ENCODE data around the gene PPP1R13B. TPM values are rescaled to one million over a fixed set of nuclear protein-coding genes. Genes with fewer than 3 reads are reported as not detected.
A peak's percentile ranks its signal among the peaks of the same experiment; 100 is the strongest.

Gene PPP1R13B
- total RNA-seq, 4 donors from 2014 or later: 12.7 to 25.0 (median 20.6) TPM

- Histone ChIP-seq H3K27ac (peak overlapping the region in 3 of 4 donors; percentile 68 to 84 (median 73)), H3K36me3 (peaks cover 28 to 87% (median 44%) of the 10 kb centered on the region in 3 donors), H3K4me3 (no peak overlapping the region), H3K4me1 (peaks cover 39 to 100% (median 53%) of the 10 kb centered on the region in 3 donors), H3K9me3 (no peaks in the 10 kb centered on the region), H3K27me3 (no peaks in the 10 kb centered on the region)
- TF ChIP-seq POLR2A (IDR thresholded peaks at IDR 0.05): no peak
- TF ChIP-seq, protein P1, sequence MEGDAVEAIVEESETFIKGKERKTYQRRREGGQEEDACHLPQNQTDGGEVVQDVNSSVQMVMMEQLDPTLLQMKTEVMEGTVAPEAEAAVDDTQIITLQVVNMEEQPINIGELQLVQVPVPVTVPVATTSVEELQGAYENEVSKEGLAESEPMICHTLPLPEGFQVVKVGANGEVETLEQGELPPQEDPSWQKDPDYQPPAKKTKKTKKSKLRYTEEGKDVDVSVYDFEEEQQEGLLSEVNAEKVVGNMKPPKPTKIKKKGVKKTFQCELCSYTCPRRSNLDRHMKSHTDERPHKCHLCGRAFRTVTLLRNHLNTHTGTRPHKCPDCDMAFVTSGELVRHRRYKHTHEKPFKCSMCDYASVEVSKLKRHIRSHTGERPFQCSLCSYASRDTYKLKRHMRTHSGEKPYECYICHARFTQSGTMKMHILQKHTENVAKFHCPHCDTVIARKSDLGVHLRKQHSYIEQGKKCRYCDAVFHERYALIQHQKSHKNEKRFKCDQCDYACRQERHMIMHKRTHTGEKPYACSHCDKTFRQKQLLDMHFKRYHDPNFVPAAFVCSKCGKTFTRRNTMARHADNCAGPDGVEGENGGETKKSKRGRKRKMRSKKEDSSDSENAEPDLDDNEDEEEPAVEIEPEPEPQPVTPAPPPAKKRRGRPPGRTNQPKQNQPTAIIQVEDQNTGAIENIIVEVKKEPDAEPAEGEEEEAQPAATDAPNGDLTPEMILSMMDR (IDR thresholded peaks at IDR 0.05): no peak
- no peak for DNase-seq
- intact Hi-C loops (cut with DNase I): loop anchor here (10.0 kb wide), 1 partner anchor 121 kb away; no protein-coding TSS in a partner anchor
- 20 to 49% methylated on average over 2 to 5 of the region's 13 CpGs for WGBS, 2 donors
Observed at GRCh38 chr14:103696070-103696402, 151.3 kb downstream of the PPP1R13B start.

DNA sequence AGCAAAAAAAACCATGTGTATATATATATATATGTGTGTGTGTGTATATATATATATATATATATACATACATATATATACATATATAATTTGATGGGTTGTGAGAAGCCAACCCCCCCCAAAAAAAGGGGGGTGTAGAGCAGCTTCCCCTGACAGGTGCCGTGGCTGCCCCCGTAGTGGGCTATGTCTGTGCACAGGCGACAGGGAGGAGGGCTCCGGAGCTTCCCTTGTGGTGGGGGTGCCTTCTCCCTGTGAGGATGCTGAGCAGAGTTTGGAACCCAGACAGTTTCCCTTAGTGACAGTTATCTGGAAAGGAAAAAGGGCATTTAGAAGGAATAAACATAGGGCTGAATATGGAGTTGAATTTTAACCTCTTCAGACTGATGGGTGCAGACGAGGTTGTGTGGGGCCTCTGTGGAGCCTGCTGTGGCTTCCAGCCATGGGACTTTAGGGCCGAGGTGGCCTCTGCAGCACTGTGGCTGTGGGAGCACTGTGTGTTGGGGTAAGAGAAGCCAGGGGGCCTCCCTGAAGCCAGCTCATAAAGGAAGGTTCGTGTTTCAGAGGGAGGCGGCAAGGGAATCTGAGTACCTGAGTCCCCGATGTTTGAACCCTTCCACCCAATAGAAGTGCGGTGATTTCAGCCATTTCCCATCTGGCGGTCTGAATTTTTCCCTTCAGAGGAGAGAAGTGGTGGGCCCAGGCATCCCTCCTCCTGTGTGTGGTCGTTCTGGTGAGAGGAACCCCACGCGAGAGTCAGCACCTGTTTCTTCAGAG lies 151.9 kb downstream of the PPP1R13B start:
- Histone ChIP-seq H3K36me3 (peaks cover 28 to 85% (median 38%) of the 10 kb centered on the region in 3 donors), H3K4me3 (no peak overlapping the region), H3K4me1 (peaks cover 39 to 96% (median 53%) of the 10 kb centered on the region in 3 donors), H3K27me3 (no peaks in the 10 kb centered on the region), H3K27ac (peak overlapping the region in 2 of 4 donors; percentile 5 to 84), H3K9me3 (no peaks in the 10 kb centered on the region)
- 73 to 83% methylated on average over 6 to 13 of the region's 14 CpGs for WGBS, 2 donors
- TF ChIP-seq, protein P1 (IDR thresholded peaks at IDR 0.05): no peak
- no peak for TF ChIP-seq POLR2A (IDR thresholded peaks at IDR 0.05)
- no peak for DNase-seq
- intact Hi-C loops (cut with DNase I): loop anchor here (10.0 kb wide), 1 partner anchor 121 kb away; no protein-coding TSS in a partner anchor

- Histone ChIP-seq H3K27me3 (no peaks in the 10 kb centered on the region), H3K36me3 (peaks cover 23 to 85% (median 31%) of the 10 kb centered on the region in 3 donors), H3K4me1 (peaks cover 31 to 93% (median 56%) of the 10 kb centered on the region in 3 donors), H3K4me3 (no peak overlapping the region), H3K9me3 (no peaks in the 10 kb centered on the region), H3K27ac (peak overlapping the region in 1 of 4 donors; percentile 87)
- WGBS, 2 donors: 80 to 89% methylated on average over 8 to 16 of the region's 20 CpGs
- no peak for DNase-seq
- intact Hi-C loops (cut with DNase I): loop anchor here (10.0 kb wide), 1 partner anchor 120 kb away; no protein-coding TSS in a partner anchor
- no peak for TF ChIP-seq POLR2A (IDR thresholded peaks at IDR 0.05)
- TF ChIP-seq, protein P1 (IDR thresholded peaks at IDR 0.05): no peak
Observed at GRCh38 chr14:103694572-103695026, 152.8 kb downstream of the PPP1R13B start.

DNA sequence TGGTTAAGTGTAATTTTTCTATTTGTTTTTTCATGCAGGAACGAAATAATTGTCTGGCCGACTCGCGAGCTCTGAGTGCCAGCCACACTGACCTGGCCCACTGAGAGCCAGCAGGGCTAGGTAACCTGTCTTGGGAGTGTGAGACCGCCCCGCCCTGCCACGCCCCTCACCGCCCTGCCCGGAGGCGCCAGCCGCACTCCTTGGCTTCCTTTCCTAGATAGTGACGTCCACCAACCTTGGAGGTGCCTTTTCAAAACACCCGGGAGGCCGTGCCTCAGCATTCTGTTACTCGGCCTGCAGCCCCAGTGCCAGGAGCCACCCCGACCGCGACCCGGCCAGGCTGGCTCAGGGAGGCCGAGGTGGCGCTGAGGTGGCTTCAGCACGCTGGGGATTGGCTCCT lies 153.9 kb downstream of the PPP1R13B start:
- DNase-seq: no peak
- H3K4me1 ChIP-seq: peaks cover 20 to 93% (median 48%) of the 10 kb centered on the region in 3 donors
- no peaks in the 10 kb centered on the region for H3K9me3 ChIP-seq
- H3K27me3 ChIP-seq: no peaks in the 10 kb centered on the region
- peak overlapping the region; percentile 63 to 87 (median 70) for H3K27ac ChIP-seq
- 60 to 65% methylated on average over 3 to 9 of the region's 22 CpGs for WGBS, 2 donors
- TF ChIP-seq POLR2A (IDR thresholded peaks at IDR 0.05): no peak
- TF ChIP-seq, protein P1 (IDR thresholded peaks at IDR 0.05): no peak
- H3K4me3 ChIP-seq: no peak overlapping the region
- intact Hi-C loops (cut with DNase I): loop anchor here (10.0 kb wide), 1 partner anchor 119 kb away; no protein-coding TSS in a partner anchor
- peaks cover 20 to 85% (median 31%) of the 10 kb centered on the region in 3 donors for H3K36me3 ChIP-seq

DNA sequence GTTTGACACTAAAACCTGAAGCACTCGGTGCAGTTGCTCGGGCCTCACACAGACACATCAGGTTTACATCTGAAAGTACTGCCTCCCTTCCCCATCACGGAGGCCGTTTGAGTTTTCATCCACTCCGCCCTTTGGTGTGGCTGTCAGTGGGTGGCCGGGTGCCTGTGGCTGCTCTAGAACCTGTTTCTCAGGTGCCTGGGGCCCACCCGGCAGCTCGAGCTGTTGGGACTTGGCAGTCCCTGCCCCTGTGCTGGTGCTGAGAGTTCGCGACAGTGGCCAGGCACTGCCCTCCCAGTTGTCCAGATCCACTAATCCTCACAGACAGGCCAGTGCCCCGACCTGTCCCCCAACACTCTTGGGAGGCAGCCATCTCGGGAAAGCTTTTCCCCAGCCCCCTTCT lies 154.5 kb downstream of the PPP1R13B start:
- no peak overlapping the region for H3K4me3 ChIP-seq
- 64 to 67% methylated on average over 4 to 9 of the region's 12 CpGs for WGBS, 2 donors
- TF ChIP-seq, protein P1 (IDR thresholded peaks at IDR 0.05): no peak
- no peak for TF ChIP-seq POLR2A (IDR thresholded peaks at IDR 0.05)
- no peaks in the 10 kb centered on the region for H3K27me3 ChIP-seq
- no peaks in the 10 kb centered on the region for H3K9me3 ChIP-seq
- H3K36me3 ChIP-seq: peaks cover 20 to 85% (median 26%) of the 10 kb centered on the region in 3 donors
- intact Hi-C loops (cut with DNase I): loop anchor here (10.0 kb wide), 1 partner anchor 118 kb away; no protein-coding TSS in a partner anchor
- peaks cover 13 to 89% (median 41%) of the 10 kb centered on the region in 3 donors for H3K4me1 ChIP-seq
- DNase-seq: no peak
- H3K27ac ChIP-seq: peak overlapping the region; percentile 63 to 87 (median 70)

Data from esophagus squamous epithelium (tissue), 5 donors.